HG02981 (cell line): Measurements from ENCODE around the gene SCAPER.

ENCODE experiments used
- ATAC-seq: cut with Tn5 transposase; IDR thresholded peaks from one replicate; pipeline ENCODE4 v1.9.1; 2021; ENCODE audit warnings: mild to moderate bottlenecking, moderate library complexity; ENCODE audit not compliant: unreplicated experiment

Gene SCAPER

GRCh38 chr15:76345880-76346668 lies 559.1 kb downstream of the SCAPER start:
- no peak for ATAC-seq

GRCh38 chr15:76345583-76345879 lies 559.6 kb downstream of the SCAPER start:
- ATAC-seq, result no peak

- no peak for ATAC-seq
Observed at GRCh38 chr15:76344893-76345582, 560.1 kb downstream of the SCAPER start.

DNA sequence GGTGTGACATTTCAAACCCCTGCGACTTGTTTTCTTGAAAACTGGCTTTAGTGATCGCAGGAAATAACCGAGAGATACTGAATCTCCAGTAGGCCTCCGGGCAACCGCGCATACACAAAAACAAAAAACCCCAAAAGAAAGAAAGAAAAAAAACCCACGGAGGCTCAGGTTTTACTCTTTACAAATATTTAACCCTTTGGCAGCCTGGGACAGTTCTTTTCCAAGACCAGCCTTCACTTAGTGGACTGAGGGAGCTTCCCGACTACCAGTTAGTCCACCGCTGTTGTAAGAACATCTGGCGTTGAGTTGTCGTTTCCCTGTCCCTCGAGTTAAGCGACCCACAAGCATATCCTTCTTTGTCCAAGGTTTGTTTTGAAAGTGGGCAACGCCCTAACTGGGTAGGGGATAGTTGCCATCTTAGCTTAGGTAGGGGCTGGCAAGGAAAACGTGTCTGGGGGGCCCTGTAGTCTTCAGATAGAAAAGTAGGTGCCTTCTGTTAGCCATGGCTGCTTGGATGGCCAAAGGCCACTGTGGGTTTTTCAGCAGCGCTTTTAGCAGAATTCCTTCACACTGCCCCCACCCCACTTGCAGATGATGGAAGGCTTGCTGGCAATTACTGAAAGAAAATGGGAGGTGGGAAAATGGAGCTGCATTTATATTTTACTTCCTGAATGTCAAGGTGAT lies 561.7 kb downstream of the SCAPER start:
- no peak for ATAC-seq

- ATAC-seq, result no peak
Observed at GRCh38 chr15:76342382-76343201, 562.5 kb downstream of the SCAPER start.

DNA sequence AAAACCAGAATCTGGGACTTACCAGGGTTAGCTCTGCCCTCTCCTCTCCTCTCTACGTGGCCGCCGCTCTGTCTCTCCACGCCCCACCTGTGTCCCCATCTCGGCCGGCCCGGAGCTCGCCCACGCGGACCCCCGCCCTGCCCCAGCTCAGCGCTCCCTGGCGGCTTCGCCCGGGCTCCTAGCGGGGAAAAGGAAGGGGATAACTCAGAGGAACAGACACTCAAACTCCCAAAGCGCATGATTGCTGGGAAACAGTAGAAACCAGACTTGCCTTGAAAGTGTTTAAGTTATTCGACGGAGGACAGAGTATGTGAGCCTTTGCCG lies 563.1 kb downstream of the SCAPER start:
- no peak for ATAC-seq

DNA sequence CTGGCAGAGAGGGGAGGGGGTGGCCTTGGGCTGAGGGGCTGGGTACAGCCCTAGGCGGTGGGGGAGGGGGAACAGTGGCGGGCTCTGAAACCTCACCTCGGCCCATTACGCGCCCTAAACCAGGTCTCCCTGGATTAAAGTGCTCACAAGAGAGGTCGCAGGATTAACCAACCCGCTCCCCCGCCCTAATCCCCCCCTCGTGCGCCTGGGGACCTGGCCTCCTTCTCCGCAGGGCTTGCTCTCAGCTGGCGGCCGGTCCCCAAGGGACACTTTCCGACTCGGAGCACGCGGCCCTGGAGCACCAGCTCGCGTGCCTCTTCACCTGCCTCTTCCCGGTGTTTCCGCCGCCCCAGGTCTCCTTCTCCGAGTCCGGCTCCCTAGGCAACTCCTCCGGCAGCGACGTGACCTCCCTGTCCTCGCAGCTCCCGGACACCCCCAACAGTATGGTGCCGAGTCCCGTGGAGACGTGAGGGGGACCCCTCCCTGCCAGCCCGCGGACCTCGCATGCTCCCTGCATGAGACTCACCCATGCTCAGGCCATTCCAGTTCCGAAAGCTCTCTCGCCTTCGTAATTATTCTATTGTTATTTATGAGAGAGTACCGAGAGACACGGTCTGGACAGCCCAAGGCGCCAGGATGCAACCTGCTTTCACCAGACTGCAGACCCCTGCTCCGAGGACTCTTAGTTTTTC lies 563.6 kb downstream of the SCAPER start:
- ATAC-seq, result no peak

DNA sequence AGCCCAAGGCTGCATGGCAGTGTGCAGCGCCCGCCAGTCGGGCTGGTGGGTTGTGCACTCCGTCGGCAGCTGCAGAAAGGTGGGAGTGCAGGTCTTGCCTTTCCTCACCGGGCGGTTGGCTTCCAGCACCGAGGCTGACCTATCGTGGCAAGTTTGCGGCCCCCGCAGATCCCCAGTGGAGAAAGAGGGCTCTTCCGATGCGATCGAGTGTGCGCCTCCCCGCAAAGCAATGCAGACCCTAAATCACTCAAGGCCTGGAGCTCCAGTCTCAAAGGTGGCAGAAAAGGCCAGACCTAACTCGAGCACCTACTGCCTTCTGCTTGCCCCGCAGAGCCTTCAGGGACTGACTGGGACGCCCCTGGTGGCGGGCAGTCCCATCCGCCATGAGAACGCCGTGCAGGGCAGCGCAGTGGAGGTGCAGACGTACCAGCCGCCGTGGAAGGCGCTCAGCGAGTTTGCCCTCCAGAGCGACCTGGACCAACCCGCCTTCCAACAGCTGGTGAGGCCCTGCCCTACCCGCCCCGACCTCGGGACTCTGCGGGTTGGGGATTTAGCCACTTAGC lies 564.3 kb downstream of the SCAPER start:
- ATAC-seq, result no peak

DNA sequence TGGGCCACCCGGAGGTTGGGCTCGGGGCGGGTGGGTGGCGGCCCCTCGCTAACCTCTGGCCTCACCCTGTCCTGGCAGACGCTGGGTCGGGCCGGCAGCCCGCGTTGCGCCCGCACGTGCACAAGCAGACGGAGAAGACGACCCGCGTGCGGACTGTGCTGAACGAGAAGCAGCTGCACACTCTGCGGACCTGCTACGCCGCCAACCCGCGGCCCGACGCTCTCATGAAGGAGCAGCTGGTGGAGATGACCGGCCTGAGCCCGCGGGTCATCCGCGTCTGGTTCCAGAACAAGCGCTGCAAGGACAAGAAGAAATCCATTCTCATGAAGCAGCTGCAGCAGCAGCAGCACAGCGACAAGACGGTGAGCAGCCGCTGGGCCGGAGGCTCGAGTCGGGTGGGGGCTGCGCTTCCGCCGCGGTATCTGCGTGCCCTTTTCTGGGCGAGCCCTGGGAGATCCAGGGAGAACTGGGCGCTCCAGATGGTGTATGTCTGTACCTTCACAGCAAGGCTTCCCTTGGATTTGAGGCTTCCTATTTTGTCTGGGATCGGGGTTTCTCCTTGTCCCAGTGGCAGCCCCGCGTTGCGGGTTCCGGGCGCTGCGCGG lies 564.8 kb downstream of the SCAPER start:
- ATAC-seq, result no peak

DNA sequence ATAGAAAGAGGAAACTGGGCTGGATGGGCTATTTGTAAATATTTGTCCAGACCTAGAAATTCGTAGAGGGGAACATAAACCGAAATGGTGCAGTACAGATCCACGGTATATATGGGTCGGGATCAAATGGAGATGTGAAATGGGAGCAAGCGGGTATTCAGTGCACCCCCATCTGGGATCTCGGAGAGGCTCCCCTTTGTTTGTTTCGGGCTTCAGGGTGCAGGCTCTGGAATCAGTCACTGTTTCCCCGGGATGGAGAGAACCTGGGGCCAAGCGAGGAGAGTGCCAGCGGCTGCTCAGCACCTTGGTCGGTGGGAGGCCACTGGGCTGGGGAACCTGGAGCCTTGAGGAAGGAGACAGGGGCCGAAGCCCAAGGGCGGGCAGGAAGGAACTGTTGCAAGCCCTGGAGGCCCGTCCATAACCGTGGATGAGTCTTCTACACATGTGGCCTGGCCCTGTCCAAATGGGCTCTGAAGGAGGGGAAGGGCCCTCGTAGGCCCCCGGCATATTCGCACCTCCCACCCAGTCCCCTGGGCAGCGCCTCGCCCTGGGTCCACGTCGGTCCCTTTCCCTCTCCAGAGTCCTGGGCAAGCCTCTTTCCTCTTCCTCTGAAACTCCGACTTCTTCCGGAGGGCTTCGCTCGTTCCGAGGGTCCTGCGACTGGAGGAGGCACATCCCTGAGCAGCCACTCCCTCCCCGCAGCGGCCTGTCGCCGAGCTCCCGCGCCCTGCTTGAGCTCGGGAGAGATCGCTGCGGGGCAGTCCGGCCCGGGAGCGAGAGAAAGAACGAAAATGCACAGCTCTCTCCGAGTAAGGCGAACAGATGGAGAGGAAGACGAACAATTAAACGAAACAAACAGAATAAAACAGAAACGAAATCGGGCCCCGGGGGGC lies 565.6 kb downstream of the SCAPER start:
- ATAC-seq, result no peak

DNA sequence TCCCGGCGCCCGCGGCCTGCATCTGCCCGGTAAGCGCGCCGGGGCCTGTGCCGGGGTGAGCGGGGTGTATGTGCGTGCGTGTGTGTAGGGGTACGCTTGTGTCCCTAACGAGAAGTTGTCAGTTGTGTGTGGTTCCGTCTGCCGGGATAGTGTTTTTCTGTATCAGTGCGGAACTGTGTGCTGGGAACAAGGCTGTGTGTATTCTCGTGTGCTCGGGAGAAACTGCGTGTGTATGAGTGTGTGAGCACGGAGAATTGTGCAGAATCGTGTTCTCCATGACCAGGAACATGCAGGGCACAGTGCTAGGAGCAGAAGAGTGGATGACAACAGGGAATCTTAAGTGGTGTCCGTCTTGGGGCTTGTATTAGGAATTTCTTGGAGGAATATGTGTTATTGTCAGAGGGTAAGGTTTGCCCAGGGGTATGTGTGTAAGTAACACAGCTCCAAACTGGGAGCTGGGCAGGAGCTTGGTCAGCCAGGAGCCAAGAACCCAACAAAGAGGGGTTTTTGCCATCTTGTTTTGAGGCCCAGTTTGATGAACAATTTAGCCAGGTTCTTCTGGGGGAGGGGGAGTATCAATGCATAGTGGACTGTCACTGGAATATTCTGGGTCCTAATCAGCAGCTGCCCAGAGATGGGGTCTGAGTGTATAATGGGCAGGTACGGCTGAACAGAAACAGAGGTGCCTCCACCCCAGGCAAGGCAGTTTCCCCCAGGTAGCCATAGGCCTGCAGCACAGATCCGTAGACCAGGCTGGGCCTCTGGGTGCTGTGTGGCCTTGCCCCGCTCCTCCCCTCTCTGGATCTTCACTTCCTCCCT lies 566.4 kb downstream of the SCAPER start:
- no peak for ATAC-seq

- ATAC-seq, result no peak
Observed at GRCh38 chr15:76337696-76338485, 567.2 kb downstream of the SCAPER start.

- no peak for ATAC-seq
Observed at GRCh38 chr15:76337059-76337695, 568.0 kb downstream of the SCAPER start.

GRCh38 chr15:76336254-76337058 lies 568.7 kb downstream of the SCAPER start, which contains the start of gene ISL2:
Gene ISL2, plus strand, starts transcription at chr15:76336773. Its CDS starts 111 bp downstream, at chr15:76336884.
- ATAC-seq, result peak; percentile 51

- no peak for ATAC-seq
Observed at GRCh38 chr15:76335307-76336253, 569.6 kb downstream of the SCAPER start.
